Panc1 (cell line): Measurements from ENCODE around the gene RRAS2. TPM values are rescaled to one million over a fixed set of nuclear protein-coding genes. Genes with fewer than 3 reads are reported as not detected.
"Not testable (repeated sequence)": the region's sequence is repeated elsewhere in the genome, so short reads cannot be mapped to it uniquely, and the experiment has no call there.

Source experiments
- ATAC-seq: fragments of 200-7000 bp; cut with Tn5 transposase; 2 replicates; pipeline ENCODE4 v1.9.1; 2020; ENCODE audit warnings: mild to moderate bottlenecking, moderate library complexity
- BruUV-seq: library from RNA; stranded (reverse); fragments of 400-500 nt; replicated peaks from 2 replicates; lab custom pipeline; 2021; lab: Mats Ljungman, UMichigan
- CTCF ChIA-PET: fragments of 300-600 bp; sonication (Branson Sonifier 250); formaldehyde crosslinking; loops from one replicate; lab custom pipeline; 2022; ENCODE audit warnings: antibody characterized with exemption; lab: Charles Lee
- POLR2A ChIA-PET: fragments of 300-600 bp; sonication (Branson Sonifier 250); formaldehyde crosslinking; loops from one replicate; lab custom pipeline; 2022; ENCODE audit warnings: antibody characterized with exemption; lab: Charles Lee
- DNase-seq: peaks from one replicate; pipeline ENCODE4 v3.0.0-alpha.2; 2010; ENCODE audit warnings: low read depth, low spot score
- H3K27ac ChIP-seq: 2 replicates; pipeline ENCODE4 v1.5.1; 2011; ENCODE audit warnings: mild to moderate bottlenecking, low read length, inconsistent platforms
- H3K27me3 ChIP-seq: fragments of 200-500 bp; sonication (Bioruptor generic); 2 replicates; pipeline ENCODE4 v1.6.0; 2014; ENCODE audit warnings: low read length, inconsistent platforms; ENCODE audit not compliant: control insufficient read depth, insufficient read depth
- H3K36me3 ChIP-seq: fragments of 200-500 bp; sonication (Bioruptor generic); 2 replicates; pipeline ENCODE4 v1.5.1; 2014; ENCODE audit warnings: inconsistent platforms, mild to moderate bottlenecking, low read length, moderate library complexity; ENCODE audit not compliant: control insufficient read depth, insufficient read depth
- H3K4me1 ChIP-seq: 2 replicates; pipeline ENCODE4 v1.5.1; 2011; ENCODE audit warnings: inconsistent platforms, mild to moderate bottlenecking, low read length, moderate library complexity; ENCODE audit not compliant: control insufficient read depth, insufficient read depth
- H3K4me3 ChIP-seq, 2 experiments: 2 replicates each; pipeline ENCODE4 v1.5.1; 2011 to 2012; ENCODE audit warnings: low read depth in 2 of 2, low read length in 2 of 2, mild to moderate bottlenecking in 2 of 2, inconsistent platforms in 1 of 2, moderate library complexity in 1 of 2
- H3K9me3 ChIP-seq: fragments of 200-500 bp; sonication (Bioruptor generic); 2 replicates; pipeline ENCODE4 v1.5.1; 2014; ENCODE audit warnings: low read depth, mild to moderate bottlenecking, inconsistent platforms, low read length, moderate library complexity; ENCODE audit not compliant: control insufficient read depth, insufficient read depth
- CTCF ChIP-seq: fragments of 450-650 bp; IDR thresholded peaks from 2 replicates; pipeline ENCODE4 v1.5.1; 2017; ENCODE audit warnings: mild to moderate bottlenecking
- POLR2AphosphoS5 ChIP-seq: IDR thresholded peaks from 2 replicates; pipeline ENCODE4 v1.6.1; 2012; ENCODE audit warnings: mild to moderate bottlenecking, low read depth, low read length, moderate library complexity
- SIN3A ChIP-seq: IDR thresholded peaks from 2 replicates; pipeline ENCODE4 v1.6.1; 2012; ENCODE audit warnings: low read depth, mild to moderate bottlenecking, low read length, moderate library complexity, borderline replicate concordance; ENCODE audit not compliant: insufficient read depth
- TCF7L2 ChIP-seq: IDR thresholded peaks from 2 replicates; pipeline ENCODE4 v1.6.1; 2011; ENCODE audit warnings: mild to moderate bottlenecking, low read depth, low read length, inconsistent platforms
- in situ Hi-C: cut with HindIII; loops from 2 replicates; pipeline ENCODE4 v1.10.0; 2016; ENCODE audit warnings: low sequenced_read_pairs, low pct_unique_long_range_greater_than_20kb
- intact Hi-C: fragments of 100-400 bp; cut with micrococcal nuclease; formaldehyde crosslinking; loops from one replicate; pipeline ENCODE4 v1.10.0; 2022; ENCODE audit not compliant: unreplicated experiment
- total RNA-seq: library from RNA; stranded (reverse); gene quantifications from one replicate; pipeline ENCODE4 v1.2.1, GENCODE V29; 2021; ENCODE audit not compliant: unreplicated experiment
- TF ChIP-seq, protein P1 (sequence below), 2 experiments: IDR thresholded peaks; 2 replicates each; pipeline ENCODE4 v1.6.1; 2011 to 2012; ENCODE audit warnings: low read depth in 2 of 2, control low read depth in 1 of 2, low read length in 1 of 2, mild to moderate bottlenecking in 1 of 2, moderate library complexity in 1 of 2; ENCODE audit not compliant: insufficient read depth in 1 of 2

Gene RRAS2
- total RNA-seq, 1 experiment from 2014 or later = 58.4 TPM

DNA sequence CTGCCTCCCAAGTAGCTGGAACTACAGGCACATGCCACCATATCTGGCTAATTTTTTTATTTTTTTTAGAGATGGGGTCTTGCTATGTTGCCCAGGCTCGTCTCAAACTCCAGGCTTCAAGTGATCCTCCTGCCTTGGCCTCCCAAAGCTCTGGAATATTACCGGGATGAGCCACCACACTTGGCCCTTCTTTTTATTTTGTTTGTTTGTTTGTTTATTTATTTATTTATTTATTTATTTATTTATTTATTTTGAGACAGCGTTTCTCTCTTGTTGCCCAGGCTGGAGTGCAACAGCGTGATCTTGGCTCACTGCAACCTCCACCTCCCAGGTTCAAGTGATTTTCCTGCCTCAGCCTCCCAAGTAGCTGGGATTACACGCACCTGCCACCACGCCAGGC, 44.5 kb upstream of the RRAS2 start:
- in situ Hi-C loops, H3K9me3 ChIP-seq, H3K36me3 ChIP-seq, BruUV-seq, H3K4me3 ChIP-seq, H3K27ac ChIP-seq, CTCF ChIA-PET, ATAC-seq, intact Hi-C loops, H3K4me1 ChIP-seq, DNase-seq, H3K27me3 ChIP-seq: not testable (repeated sequence)
- POLR2A ChIA-PET = interaction anchor here (0.7 kb wide), 1 partner anchor 179 kb away, joined by 3 read pairs; no protein-coding TSS in a partner anchor

DNA sequence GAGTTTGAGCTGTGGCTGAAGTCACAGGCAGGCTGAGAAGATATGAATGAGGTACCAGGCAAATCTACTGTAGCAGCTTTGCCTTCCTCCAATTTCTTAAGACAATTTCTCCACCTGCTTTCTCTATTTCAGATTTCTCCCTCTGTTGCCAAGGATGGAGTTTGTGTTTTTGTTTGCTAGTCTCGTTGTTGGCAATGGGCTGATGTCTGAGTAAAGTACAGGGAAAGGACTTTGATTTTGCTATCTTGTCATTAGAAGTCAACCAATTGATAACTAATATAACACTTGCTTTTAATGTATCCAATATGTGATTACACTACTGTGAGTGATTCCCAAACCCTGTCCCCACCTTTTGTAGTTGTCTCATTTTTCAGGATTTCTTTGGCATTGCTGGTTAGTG, 40.1 kb upstream of the RRAS2 start:
- no peaks in the 10 kb centered on the region for H3K4me1 ChIP-seq
- ChIA-PET POLR2A (no interaction called here), CTCF (no interaction called here)
- DNase-seq (no peak), ATAC-seq (no peak)
- H3K36me3 ChIP-seq = no peaks in the 10 kb centered on the region
- H3K27ac ChIP-seq = no peak overlapping the region
- TF ChIP-seq TCF7L2 = no peak
- TF ChIP-seq, protein P1, sequence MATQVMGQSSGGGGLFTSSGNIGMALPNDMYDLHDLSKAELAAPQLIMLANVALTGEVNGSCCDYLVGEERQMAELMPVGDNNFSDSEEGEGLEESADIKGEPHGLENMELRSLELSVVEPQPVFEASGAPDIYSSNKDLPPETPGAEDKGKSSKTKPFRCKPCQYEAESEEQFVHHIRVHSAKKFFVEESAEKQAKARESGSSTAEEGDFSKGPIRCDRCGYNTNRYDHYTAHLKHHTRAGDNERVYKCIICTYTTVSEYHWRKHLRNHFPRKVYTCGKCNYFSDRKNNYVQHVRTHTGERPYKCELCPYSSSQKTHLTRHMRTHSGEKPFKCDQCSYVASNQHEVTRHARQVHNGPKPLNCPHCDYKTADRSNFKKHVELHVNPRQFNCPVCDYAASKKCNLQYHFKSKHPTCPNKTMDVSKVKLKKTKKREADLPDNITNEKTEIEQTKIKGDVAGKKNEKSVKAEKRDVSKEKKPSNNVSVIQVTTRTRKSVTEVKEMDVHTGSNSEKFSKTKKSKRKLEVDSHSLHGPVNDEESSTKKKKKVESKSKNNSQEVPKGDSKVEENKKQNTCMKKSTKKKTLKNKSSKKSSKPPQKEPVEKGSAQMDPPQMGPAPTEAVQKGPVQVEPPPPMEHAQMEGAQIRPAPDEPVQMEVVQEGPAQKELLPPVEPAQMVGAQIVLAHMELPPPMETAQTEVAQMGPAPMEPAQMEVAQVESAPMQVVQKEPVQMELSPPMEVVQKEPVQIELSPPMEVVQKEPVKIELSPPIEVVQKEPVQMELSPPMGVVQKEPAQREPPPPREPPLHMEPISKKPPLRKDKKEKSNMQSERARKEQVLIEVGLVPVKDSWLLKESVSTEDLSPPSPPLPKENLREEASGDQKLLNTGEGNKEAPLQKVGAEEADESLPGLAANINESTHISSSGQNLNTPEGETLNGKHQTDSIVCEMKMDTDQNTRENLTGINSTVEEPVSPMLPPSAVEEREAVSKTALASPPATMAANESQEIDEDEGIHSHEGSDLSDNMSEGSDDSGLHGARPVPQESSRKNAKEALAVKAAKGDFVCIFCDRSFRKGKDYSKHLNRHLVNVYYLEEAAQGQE (IDR thresholded peaks at IDR 0.05; ENCODE audit: insufficient read depth in 1 of 2, low read depth in 2 of 2, low read length in 1 of 2) = no peak
- H3K4me3 ChIP-seq = no peak overlapping the region
- BruUV-seq = no TSS peak
- intact Hi-C loops (no loop called here), in situ Hi-C loops (no loop called here)
- H3K9me3 ChIP-seq = no peaks in the 10 kb centered on the region
- H3K27me3 ChIP-seq = peaks cover 2% of the 10 kb centered on the region; the same call in 1 of the 2 replicates

- no peaks in the 10 kb centered on the region for H3K4me1 ChIP-seq
- BruUV-seq = no TSS peak
- no peak overlapping the region for H3K4me3 ChIP-seq
- H3K27ac ChIP-seq = no peak overlapping the region
- POLR2A ChIA-PET = no interaction called here
- no peaks in the 10 kb centered on the region for H3K9me3 ChIP-seq
- CTCF ChIA-PET = no interaction called here
- intact Hi-C loops (no loop called here), in situ Hi-C loops (no loop called here)
- DNase-seq (no peak), ATAC-seq (no peak)
- TF ChIP-seq POLR2AphosphoS5 (no peak), TCF7L2 (no peak), SIN3A (no peak), CTCF (no peak)
- TF ChIP-seq, protein P1 (IDR thresholded peaks at IDR 0.05; ENCODE audit: insufficient read depth in 1 of 2, low read depth in 2 of 2, low read length in 1 of 2) = no peak
- H3K27me3 ChIP-seq = peaks cover 2% of the 10 kb centered on the region; the same call in 1 of the 2 replicates
- no peaks in the 10 kb centered on the region for H3K36me3 ChIP-seq
Measured at GRCh38 chr11:14396273-14396672, 37.3 kb upstream of the RRAS2 start.
